Prostate gland (tissue), 2 donors: ENCODE measurements around the gene ULBP1.
"Not testable (repeated sequence)": the region's sequence is repeated elsewhere in the genome, so short reads cannot be mapped to it uniquely, and the experiment has no call there.

Experiments used
- POLR2AphosphoS5 ChIP-seq: sonication (generic); formaldehyde crosslinking; IDR thresholded peaks from one replicate; pipeline ENCODE4 v1.6.1; 2017; ENCODE audit warnings: antibody characterized with exemption
- TF ChIP-seq, protein P1 (sequence below), 4 experiments: fragments of 200-600 bp in 2 of 4; fragments of 450-650 bp in 2 of 4; sonication (generic) in 2 of 4; IDR thresholded peaks; 1 replicate in 3 of 4; 2 replicates in 1 of 4; pipeline ENCODE4 v1.5.1; 2016 to 2019; ENCODE audit warnings: antibody characterized with exemption in 4 of 4, mild to moderate bottlenecking in 2 of 4, moderate library complexity in 2 of 4

DNA sequence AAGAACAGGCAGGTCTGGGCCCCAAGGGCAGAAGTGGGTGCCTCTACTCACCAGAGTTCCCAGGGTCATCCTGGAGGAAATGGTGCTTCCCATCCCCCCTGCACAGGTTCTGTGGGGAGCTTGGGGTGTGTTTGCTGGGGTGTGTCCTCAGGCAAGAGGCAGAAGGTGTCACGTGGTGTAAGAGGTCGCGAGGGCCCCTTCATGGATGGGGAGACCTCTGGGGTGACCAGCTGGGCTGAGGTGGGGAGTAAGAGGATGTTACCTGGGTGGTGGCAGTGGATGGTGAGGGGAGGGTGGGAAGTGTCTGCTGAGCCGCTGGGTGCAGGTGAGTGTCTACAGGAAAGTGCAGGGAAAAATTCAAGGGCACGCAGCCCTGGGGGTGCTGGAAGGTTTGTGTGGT lies 41.7 kb upstream of the ULBP1 start:
- TF ChIP-seq, protein P1, sequence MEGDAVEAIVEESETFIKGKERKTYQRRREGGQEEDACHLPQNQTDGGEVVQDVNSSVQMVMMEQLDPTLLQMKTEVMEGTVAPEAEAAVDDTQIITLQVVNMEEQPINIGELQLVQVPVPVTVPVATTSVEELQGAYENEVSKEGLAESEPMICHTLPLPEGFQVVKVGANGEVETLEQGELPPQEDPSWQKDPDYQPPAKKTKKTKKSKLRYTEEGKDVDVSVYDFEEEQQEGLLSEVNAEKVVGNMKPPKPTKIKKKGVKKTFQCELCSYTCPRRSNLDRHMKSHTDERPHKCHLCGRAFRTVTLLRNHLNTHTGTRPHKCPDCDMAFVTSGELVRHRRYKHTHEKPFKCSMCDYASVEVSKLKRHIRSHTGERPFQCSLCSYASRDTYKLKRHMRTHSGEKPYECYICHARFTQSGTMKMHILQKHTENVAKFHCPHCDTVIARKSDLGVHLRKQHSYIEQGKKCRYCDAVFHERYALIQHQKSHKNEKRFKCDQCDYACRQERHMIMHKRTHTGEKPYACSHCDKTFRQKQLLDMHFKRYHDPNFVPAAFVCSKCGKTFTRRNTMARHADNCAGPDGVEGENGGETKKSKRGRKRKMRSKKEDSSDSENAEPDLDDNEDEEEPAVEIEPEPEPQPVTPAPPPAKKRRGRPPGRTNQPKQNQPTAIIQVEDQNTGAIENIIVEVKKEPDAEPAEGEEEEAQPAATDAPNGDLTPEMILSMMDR (IDR thresholded peaks at IDR 0.05) = not testable (repeated sequence)
- TF ChIP-seq POLR2AphosphoS5 = not testable (repeated sequence)
